SK-N-SH (cell line): ENCODE data around the gene OR5M8.

Experiments
- EP300 ChIP-seq, 2 experiments: IDR thresholded peaks; 2 replicates each; pipeline versions ENCODE4 v1.4.0 to v1.6.1; 2012; ENCODE audit warnings: borderline replicate concordance in 1 of 2, low read depth in 1 of 2, low read length in 1 of 2
- EZH2phosphoT487 ChIP-seq: fragments of 200-600 bp; sonication (generic); IDR thresholded peaks from 2 replicates; pipeline ENCODE4 v1.6.1; 2017; ENCODE audit warnings: low read depth, mixed run types, mild to moderate bottlenecking, antibody characterized with exemption, moderate library complexity, borderline replicate concordance
- JUND ChIP-seq: IDR thresholded peaks from 2 replicates; pipeline ENCODE4 v1.4.0; 2012
- NFIC ChIP-seq: IDR thresholded peaks from 2 replicates; pipeline ENCODE4 v1.4.0; 2012; ENCODE audit warnings: borderline replicate concordance
- RAD21 ChIP-seq: IDR thresholded peaks from 2 replicates; pipeline ENCODE4 v1.6.1; 2012; ENCODE audit warnings: mild to moderate bottlenecking, low read length
- RCOR1 ChIP-seq: fragments of 150-350 bp; IDR thresholded peaks from 2 replicates; pipeline ENCODE4 v1.6.1; 2017; ENCODE audit warnings: antibody characterized with exemption, low read length
- YY1 ChIP-seq: IDR thresholded peaks from 2 replicates; pipeline ENCODE4 v1.4.0; 2012; ENCODE audit warnings: low read depth, mild to moderate bottlenecking
- TF ChIP-seq, protein P1 (sequence below): fragments of 200-600 bp; sonication (generic); IDR thresholded peaks from 2 replicates; pipeline ENCODE4 v1.6.1; 2017; ENCODE audit warnings: antibody characterized with exemption, mild to moderate bottlenecking, moderate library complexity
- TF ChIP-seq, protein P2 (sequence below): IDR thresholded peaks from 2 replicates; pipeline ENCODE4 v1.6.1; 2012; ENCODE audit warnings: mild to moderate bottlenecking, low read depth, low read length, moderate library complexity

DNA sequence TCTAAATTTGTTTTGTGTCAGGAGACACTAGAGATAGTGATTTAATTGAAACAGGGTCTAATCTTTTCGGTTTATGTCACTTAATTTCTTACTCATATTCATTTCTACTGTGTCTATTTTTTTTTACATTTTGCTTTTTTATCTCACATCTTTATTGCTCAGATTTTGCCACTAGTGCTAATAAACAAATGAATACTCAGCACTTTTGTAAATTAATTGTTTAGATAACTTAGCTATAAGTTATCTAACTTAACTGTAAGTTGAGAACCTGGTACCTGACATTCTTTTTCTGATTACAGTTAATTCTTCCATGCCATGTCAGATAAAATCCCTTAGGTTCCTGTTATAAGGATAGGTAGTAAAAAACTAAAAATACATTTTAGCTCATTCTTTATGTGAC is 22.1 kb upstream of the OR5M8 start:
- TF ChIP-seq, protein P1, sequence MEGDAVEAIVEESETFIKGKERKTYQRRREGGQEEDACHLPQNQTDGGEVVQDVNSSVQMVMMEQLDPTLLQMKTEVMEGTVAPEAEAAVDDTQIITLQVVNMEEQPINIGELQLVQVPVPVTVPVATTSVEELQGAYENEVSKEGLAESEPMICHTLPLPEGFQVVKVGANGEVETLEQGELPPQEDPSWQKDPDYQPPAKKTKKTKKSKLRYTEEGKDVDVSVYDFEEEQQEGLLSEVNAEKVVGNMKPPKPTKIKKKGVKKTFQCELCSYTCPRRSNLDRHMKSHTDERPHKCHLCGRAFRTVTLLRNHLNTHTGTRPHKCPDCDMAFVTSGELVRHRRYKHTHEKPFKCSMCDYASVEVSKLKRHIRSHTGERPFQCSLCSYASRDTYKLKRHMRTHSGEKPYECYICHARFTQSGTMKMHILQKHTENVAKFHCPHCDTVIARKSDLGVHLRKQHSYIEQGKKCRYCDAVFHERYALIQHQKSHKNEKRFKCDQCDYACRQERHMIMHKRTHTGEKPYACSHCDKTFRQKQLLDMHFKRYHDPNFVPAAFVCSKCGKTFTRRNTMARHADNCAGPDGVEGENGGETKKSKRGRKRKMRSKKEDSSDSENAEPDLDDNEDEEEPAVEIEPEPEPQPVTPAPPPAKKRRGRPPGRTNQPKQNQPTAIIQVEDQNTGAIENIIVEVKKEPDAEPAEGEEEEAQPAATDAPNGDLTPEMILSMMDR = no peak
- TF ChIP-seq NFIC = no peak
- no peak for TF ChIP-seq EP300 (IDR thresholded peaks at IDR 0.05; ENCODE audit: borderline replicate concordance in 1 of 2, low read depth in 1 of 2, low read length in 1 of 2)
- TF ChIP-seq YY1 = no peak
- no peak for TF ChIP-seq RAD21
- TF ChIP-seq, protein P2, sequence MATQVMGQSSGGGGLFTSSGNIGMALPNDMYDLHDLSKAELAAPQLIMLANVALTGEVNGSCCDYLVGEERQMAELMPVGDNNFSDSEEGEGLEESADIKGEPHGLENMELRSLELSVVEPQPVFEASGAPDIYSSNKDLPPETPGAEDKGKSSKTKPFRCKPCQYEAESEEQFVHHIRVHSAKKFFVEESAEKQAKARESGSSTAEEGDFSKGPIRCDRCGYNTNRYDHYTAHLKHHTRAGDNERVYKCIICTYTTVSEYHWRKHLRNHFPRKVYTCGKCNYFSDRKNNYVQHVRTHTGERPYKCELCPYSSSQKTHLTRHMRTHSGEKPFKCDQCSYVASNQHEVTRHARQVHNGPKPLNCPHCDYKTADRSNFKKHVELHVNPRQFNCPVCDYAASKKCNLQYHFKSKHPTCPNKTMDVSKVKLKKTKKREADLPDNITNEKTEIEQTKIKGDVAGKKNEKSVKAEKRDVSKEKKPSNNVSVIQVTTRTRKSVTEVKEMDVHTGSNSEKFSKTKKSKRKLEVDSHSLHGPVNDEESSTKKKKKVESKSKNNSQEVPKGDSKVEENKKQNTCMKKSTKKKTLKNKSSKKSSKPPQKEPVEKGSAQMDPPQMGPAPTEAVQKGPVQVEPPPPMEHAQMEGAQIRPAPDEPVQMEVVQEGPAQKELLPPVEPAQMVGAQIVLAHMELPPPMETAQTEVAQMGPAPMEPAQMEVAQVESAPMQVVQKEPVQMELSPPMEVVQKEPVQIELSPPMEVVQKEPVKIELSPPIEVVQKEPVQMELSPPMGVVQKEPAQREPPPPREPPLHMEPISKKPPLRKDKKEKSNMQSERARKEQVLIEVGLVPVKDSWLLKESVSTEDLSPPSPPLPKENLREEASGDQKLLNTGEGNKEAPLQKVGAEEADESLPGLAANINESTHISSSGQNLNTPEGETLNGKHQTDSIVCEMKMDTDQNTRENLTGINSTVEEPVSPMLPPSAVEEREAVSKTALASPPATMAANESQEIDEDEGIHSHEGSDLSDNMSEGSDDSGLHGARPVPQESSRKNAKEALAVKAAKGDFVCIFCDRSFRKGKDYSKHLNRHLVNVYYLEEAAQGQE = no peak
- TF ChIP-seq EZH2phosphoT487 = no peak
- TF ChIP-seq RCOR1 = no peak
- TF ChIP-seq JUND = no peak
